HTR-8/SVneo (cell line): Measurements from ENCODE around the gene UBIAD1.

Source experiments
- DNase-seq: peaks from one replicate; pipeline ENCODE4 v3.0.0; 2011; ENCODE audit warnings: low spot score, mixed read lengths; ENCODE audit not compliant: insufficient read length
- FAIRE-seq: peaks from 2 replicates; lab custom pipeline; 2011; peaks lifted over from hg19 to GRCh38; lab: Jason Lieb, UNC

The UBIAD1 gene

DNA sequence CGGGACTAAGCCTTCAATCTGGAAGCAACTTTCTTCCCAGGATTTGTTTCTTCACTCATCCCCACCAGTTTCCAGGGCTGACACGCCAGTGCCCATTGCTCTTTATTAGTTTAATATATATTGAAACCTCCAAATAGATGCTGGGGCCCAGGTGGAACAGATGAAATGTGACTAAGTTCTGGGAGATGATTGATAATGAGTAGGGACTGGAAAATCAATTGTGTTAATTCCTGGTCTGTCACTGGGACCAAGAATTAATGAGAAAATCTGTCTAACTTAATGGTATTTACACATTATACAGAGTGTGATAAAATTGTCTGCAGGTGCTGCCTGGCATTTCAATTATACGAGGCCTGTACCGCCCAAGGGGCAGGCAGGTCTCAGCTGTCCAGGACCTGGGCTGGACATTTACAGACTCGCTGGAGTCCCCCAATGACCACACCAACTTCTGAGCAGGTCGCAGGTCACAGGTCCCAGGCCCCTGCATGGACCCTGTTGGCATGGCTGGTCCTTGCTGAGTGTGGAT is 35.8 kb downstream of the UBIAD1 start:
- DNase-seq (no peak), FAIRE-seq (no peak)

GRCh38 chr1:11309385-11309784 is 36.4 kb downstream of the UBIAD1 start:
- FAIRE-seq (no peak), DNase-seq (no peak)

DNA sequence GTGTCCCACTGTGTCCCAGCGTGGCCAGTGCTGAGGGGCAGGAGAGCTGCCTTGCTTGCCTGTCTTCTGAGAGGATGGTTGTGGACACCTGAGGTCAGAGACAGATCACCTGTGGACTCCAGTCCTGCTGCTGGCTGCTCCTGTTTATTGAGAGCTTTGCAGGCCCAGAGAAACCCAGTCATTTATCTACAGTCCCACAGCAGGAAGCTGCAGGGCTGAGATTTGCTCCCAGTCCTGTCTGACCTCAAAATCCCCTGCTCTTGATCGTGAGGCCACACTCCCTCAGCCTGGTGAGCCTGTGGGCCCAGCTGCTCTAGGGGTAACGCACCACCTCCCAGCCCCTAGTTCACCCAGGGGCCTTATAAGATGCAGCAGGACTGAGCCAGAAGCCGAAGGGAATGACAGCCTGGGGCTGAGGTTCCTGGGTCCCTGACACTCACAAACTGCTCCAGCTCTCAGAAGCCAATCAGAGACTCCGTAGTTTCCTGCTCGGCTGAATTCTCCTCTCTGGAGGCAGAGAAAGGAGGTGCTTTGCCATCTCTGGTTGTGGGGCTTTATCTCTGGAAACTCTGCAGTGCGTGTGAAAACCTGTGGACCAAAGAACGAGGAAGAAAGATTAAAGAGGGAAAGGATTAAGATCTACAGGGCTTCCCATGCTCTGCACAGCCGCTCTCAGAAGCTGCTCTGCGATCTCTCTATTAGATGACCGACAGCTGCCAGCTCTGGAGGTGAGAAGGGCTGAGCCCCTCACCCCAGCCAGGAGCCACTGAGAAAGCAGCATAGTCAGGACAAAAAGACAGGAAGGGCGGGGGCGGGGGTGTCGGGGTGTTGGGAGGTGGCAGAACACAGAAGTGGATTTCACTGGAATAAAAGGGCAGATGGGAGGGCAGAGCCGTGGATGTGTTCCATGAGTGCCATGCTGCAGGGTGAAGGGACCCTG is 39.1 kb downstream of the UBIAD1 start:
- DNase-seq (no peak), FAIRE-seq (no peak)

DNA sequence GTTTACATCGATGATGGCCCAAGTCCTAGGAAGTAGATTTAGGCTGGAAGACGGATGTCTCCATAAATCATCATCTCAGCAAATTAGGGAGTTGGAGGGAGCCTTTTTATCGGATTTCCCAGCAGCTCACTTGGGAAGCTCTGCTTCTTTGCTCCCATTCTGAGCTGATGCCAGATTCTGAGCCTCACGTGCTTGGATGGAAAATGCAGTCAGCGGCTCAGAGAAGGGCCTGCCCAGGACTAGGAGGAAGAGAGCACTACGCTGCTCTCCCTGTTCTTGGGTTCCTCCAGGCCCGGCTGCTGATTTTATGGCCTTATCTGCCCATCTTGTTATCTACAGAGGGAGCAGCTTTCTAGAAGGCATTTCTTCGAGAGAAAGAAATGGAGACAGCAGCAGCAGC is 42.0 kb downstream of the UBIAD1 start:
- FAIRE-seq = no peak

GRCh38 chr1:11316701-11317100 is 43.7 kb downstream of the UBIAD1 start:
- DNase-seq = no peak
- no peak for FAIRE-seq

More for the DNA sequence above, 42.0 kb downstream of the UBIAD1 start:
- DNase-seq = no peak

DNA sequence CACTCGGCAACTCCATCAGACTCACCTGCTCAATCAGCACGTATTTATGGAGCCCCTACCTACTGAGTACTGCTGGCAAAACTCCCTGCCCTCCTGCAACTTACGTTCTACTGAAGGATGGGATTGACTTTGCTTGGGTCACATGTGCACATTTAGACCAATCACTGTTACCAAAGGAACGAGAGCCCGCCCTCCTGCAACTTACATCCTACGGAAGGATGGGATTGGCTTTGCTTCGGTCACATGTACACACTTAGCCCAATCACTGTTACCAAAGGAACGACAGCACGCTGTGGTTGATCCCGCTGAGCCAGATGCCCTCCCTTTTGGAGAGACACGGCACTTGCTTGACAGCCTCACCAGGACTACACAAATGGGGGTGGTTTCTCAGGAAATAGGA is 46.0 kb downstream of the UBIAD1 start:
- FAIRE-seq (no peak), DNase-seq (no peak)

GRCh38 chr1:11320153-11320936 is 47.3 kb downstream of the UBIAD1 start:
- DNase-seq = no peak

DNA sequence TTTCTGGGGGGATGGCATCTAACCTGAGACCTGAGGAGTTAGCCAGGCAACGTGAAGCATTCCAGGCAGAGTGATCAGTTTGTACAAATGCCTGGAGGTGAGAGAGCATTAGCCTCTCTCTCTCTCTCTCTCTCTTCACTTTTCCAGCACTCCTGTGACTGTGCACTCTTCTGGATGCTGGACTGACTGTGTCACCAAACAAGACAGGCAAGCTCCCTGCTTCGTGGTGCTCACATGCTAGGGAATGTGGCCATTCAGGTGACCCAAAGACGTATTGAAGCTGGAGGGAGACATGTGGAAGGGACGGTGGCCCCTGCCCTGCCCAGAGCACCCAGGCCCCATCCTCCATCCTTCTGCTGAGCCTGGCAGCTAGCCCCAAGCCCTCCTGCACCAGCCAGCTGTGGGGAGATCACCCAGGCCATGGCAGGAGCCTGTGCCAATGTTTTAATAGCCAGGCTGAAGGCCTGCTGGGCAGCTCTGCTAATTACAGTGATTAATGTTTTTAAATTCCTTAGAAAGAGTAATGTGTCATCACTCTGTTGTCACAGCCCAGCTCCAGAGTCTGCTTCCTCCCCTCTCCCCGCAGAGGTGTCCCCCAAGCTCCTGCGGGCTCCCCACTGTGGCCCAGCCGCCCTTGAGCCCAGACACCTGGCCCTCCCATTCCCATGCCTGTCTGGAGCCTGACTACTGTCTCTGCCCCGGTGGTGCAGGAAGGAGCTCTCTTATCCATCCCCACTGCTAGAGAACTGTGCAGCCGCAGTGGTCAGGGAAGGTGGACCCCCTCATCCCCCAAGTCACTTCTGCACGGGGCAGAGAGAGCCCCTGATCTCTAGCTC is 48.9 kb downstream of the UBIAD1 start:
- DNase-seq (no peak), FAIRE-seq (no peak)

More at GRCh38 chr1:11320153-11320936, 47.3 kb downstream of the UBIAD1 start:
- FAIRE-seq = no peak

GRCh38 chr1:11324567-11325165 is 51.7 kb downstream of the UBIAD1 start:
- no peak for FAIRE-seq
- no peak for DNase-seq

DNA sequence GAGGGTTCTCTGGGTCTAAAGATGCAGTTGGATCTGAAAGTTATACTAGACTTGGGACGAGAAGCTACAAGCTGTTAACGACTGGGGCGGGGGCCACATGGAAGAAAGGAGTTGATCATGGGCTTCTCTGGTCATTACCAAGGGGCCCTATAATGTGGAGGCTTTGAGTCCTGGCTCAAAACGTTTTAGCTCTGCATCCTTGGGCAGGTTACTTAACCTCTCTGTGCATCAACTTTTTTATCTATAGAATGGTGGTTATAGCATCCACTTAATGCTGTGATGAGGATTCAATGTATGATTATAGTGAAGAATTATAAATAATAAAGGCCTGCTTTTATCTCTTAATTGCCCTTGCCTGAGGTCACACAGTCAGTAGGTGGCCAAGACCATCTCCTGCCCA is 53.1 kb downstream of the UBIAD1 start:
- DNase-seq (no peak), FAIRE-seq (no peak)

DNA sequence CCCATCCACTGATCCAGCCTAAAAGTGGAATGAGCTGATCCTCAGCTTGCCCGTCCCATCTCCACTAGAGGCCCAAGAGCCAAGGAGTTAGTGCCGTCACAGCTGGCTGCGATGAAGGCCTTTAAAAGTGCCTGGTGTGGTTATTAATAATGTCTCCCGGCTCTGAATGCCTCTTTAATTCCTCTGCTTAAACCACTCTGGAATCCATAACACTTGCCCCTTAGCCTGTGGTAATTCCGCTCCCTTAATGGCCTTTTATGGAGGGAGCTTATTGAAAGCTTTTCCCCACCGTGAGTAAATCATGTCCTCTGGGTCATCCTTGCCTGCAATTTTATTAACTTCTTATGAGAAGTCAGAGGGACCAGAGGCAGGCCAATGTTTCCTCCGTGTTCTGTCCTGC is 55.4 kb downstream of the UBIAD1 start:
- no peak for FAIRE-seq
- no peak for DNase-seq

GRCh38 chr1:11330411-11330810 is 57.4 kb downstream of the UBIAD1 start:
- no peak for FAIRE-seq
- DNase-seq = no peak

DNA sequence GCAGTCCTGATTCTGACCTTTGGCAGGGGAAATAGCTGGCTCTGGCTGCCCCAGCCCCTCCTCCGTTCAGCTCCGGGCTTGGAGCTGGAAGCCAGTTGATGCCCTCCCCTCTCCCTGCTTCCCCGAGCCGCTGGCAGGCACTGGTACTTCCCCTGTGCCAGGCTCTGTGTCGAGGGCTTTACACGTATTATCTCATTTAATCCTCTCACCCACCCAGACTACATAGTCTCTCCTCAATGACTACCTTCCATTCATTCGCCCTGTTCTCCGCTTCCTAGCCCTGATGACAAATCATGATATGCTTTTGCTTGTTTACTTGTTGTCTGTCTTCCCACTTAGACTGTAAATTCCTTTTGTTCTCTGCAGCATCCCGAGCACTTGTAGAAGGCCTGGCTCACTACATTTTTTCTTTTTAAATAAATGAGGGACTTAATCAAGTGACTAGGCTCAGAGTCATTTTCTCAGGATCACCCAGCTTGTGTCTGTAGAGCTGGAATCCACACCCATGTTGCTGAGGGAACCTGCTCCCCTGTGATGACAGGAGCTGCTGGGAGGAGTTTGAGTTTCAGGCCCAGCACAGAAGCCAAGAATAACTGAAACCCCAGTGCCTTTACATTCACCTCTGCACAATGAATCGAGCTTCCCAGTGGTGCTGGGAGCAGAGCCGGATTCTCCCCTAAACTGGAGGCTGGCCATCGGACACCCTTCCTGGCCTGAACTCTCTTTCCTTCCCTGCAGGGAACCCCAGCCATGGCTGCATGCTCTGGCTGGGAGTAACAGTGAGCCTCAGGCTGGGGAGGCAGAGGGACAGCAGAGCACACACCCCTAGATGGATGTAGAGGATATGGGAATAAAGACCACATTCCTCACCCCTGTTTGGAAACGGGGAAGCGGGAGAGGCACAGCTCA is 58.3 kb downstream of the UBIAD1 start:
- DNase-seq (no peak), FAIRE-seq (no peak)

DNA sequence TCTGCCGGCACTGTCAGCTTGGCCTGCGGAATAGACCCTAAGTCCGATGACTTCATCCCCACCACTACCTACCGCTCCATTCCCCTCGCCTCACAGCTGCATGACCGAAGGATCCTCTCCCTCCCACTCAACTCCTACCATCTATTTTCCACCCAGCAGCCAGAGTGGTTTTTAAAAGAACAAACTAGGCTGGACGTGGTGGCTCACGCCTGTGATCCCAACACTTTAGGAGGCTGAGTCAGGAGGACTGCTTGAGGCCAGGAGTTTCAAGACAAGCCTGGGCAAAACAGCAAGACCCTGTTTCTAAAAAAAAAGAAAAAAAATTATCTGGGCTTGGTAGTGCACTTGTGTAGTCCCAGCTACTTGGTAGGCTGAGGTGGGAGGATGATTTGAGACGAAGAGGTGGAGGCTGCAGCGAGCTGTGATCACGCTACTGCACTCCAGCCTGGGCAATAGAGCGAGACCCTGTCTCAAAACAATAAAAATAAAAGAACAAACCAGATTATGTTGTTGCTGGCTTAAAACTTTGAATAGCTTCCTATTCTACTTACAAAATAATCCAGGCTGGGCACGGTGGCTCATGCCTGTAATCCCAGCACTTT is 59.0 kb downstream of the UBIAD1 start:
- FAIRE-seq (no peak), DNase-seq (no peak)

DNA sequence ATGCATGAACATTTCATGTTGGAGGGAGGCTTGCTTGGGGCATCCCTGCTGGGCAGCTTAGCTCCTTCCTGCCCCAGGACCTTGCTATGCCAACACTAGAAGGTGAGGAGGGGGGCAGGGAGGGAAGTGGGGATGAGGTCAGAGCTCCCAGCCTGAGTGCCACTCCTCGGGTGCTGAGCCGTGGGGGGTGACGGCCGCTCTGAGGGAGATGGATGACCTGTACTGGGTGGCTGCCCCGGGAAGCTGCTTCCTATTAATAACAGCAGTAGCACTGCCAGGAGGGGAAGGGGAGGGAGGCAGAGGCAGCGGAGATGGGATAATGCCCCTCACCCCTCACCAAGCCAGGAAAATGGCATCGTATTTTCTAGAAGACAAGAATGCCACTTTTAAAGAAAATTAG is 60.6 kb downstream of the UBIAD1 start:
- no peak for FAIRE-seq
- no peak for DNase-seq

GRCh38 chr1:11334261-11334804 is 61.3 kb downstream of the UBIAD1 start:
- FAIRE-seq (no peak), DNase-seq (no peak)

- DNase-seq (no peak), FAIRE-seq (no peak)
These were observed 61.8 kb downstream of the UBIAD1 start for GRCh38 chr1:11334821-11335220.

GRCh38 chr1:11335417-11336056 is 62.5 kb downstream of the UBIAD1 start:
- FAIRE-seq = no peak
- DNase-seq = no peak
